GM21528 (cell line): ENCODE data around the gene CDC27.
"Not testable (repeated sequence)": the region's sequence is repeated elsewhere in the genome, so short reads cannot be mapped to it uniquely, and the experiment has no call there.

Source experiments
- ATAC-seq: cut with Tn5 transposase; IDR thresholded peaks from one replicate; pipeline ENCODE4 v1.9.1; 2021; ENCODE audit warnings: mild to moderate bottlenecking, moderate library complexity; ENCODE audit not compliant: unreplicated experiment, low FRiP score

Gene CDC27, protein sequence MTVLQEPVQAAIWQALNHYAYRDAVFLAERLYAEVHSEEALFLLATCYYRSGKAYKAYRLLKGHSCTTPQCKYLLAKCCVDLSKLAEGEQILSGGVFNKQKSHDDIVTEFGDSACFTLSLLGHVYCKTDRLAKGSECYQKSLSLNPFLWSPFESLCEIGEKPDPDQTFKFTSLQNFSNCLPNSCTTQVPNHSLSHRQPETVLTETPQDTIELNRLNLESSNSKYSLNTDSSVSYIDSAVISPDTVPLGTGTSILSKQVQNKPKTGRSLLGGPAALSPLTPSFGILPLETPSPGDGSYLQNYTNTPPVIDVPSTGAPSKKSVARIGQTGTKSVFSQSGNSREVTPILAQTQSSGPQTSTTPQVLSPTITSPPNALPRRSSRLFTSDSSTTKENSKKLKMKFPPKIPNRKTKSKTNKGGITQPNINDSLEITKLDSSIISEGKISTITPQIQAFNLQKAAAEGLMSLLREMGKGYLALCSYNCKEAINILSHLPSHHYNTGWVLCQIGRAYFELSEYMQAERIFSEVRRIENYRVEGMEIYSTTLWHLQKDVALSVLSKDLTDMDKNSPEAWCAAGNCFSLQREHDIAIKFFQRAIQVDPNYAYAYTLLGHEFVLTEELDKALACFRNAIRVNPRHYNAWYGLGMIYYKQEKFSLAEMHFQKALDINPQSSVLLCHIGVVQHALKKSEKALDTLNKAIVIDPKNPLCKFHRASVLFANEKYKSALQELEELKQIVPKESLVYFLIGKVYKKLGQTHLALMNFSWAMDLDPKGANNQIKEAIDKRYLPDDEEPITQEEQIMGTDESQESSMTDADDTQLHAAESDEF

DNA sequence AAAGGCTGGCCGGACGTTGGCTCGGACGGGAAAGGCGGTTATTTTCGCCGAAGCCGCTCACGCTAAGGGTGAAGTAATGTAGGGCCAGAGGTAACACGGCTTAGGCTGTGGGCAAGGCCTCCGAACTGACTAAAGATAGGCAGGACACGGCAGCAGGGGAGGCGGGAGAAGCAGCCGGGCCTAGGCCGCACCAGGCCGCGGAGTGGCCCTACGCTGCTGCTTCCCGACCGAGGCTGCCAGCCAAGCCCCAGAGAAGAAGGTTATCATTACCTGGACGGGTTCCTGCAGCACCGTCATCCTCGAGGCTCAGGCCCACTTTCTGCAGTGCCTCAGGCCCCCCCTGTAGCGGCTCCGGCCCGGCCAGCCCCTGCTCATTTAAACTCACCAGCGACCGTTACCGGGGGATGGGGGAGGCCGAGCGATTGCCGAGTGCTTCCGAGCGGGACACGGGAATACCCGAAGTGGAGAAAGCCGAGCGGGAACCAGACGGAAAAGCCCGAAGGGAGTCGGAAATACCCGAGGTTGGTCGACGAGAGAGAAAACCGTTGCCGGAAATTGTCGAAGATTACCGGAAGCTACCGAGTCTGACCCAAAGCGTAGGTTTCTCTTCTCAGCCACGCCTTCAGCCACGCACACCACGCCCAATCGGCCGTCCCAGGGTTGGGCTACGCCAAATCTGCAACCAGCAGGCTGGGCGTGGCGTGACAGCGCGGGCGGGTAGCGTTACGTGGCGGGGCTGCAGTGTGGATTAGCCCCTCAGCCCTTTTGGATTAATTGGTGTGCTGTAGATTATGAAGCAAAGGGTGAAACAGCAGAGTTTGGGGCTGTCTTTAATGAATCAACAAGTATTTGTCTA lies at the start of gene CDC27:
Gene CDC27, minus strand, starts transcription at position 420 of the 856 bp plus-strand sequence. Its CDS starts 123 bp downstream, at position 297.
- ATAC-seq = peak; percentile 93

DNA sequence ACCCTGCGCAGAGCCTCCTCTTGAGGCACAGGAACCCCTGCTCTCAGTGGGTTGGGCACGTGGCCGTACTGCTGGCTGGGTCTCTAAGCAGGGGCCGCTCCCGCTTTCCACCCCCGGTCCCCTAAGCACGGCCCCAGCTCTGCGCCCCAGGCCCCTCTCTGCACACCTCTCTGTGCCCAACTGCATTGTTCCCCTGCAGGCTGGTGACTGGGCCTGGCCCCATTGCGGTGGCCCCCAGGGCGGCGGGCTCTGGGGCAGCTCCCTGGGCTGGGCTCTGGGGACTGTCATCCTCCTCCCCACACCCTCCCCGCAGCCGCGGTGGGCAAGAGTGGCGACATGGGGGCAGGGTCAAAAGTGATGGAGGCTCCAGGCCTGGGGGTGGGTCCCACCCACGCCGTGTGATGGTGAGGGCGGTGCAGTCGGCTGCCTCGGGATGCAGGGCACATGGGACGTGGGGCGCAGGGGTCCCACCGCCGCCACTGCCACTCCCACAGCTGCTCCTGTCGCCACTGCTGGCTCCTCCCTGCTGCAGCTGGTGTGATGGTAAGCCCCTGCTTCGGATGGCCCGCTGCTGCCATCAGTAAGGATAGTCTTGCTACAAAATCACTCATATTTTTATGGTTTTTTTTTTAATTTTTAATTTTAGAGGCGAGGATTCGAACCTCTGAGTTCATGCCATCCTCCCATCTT lies 49.4 kb upstream of the CDC27 start:
- ATAC-seq = no peak

DNA sequence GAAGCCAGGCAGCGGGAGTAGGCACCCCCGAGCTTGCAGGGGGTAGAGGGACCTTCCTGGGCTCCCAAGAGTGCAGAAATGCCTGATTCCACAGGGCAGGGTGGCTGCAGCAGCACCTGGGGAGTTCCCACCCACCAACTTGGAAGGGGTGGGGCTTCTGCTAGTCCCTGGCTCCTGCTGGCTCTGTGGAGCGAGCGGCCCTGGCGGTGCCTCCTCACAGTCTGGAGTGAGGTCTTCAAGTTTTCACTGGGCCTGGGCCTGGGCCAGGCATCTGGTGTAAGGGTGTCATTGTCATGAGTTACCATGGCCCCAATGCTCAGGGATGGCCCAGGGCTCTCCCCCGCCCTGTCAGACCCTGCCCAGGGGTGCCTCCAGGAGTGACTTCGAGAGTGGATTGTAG lies 48.7 kb upstream of the CDC27 start:
- no peak for ATAC-seq

DNA sequence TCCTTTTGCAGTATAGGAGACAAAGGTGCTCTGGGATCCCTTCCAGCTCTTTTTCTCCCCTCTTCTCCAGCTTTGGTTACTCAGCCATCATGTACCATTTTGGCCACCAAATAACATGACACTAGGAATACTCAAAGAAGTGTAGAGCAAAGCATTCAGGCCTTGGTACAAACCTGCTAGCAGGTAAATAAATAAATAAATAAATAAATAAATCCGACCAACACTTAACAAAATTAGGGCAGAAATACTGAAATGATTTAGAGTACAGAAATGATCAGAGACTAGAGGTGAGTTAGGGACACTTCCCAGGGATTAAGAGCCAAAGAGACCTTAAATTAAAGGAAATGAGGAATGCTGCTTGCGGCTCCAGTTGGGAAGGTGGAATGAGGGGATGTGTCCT lies 46.8 kb upstream of the CDC27 start:
- no peak for ATAC-seq

DNA sequence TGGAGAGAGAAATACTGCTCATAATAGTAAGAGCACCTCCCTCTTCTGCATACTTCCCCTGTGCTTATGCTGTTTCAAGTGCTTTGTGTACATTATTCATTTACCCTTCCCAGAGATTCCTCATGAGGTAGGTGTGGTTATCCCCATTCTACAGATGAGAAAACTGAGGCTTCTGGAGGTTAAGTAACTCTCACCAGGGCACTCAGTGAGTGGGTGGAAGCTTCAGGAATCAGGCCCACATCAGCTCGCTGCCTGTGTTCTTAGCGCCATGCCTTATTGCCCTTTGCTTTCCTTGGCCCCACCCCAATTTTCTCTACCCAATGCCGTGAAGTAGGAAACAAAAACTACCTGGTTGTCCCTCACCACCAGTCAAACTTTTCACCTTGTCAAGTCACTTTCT lies 46.4 kb upstream of the CDC27 start:
- ATAC-seq = no peak

DNA sequence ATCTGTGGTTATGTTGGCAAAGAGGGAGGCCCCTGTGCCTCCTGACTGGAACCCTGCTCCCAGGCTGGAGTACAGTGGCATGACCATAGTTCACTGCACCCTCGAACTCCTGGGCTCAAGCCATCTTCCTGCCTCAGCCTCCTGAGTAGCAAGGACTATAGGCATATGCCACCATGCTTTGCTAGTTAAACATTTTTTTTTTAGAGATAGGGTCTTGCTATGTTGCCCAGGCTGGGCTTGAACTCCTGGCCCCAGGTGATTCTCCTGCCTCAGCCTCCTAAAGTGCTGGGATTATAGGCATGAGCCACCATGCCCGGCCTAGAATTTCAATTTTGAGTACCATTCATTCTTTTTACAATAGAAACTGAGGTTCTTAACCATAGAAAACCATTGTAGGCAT lies 43.4 kb upstream of the CDC27 start:
- no peak for ATAC-seq

DNA sequence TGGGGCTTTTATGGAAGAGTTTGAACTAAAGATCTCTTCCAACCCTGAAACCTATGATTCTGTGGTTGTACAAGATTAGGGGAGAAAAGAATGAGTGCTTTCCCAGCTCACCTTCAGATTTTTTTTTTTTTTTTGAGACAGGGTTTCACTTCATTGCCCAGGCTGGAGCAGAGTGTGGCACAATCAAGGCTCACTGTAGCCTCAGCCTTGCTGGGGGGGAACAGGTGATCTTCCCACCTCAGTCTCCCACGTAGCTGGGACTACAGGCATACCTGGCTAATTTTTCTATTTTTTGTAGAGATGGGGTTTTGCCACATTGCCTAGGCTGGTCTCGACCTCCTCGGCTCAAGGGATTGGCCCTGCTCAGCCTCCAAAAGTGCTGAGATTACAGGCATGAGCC lies 42.8 kb upstream of the CDC27 start:
- no peak for ATAC-seq

DNA sequence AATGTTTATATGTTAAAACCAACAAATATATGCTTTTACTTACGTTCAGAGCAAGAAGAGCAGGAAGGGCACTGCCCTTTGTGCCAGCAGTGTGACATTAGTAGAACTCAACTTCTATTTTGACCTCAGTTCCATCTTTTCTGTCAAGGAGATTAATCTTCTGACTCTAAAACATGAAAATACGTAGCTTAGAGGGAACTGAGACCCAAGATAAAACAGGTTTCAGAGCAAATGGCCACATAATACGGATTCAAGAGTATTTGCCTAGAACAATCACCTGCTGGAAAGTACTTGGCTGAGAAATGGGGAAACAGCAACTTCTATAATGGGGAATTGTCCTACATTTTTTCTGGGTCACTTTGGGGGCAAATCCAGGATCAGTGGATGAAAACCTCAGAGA lies 42.2 kb upstream of the CDC27 start:
- no peak for ATAC-seq

DNA sequence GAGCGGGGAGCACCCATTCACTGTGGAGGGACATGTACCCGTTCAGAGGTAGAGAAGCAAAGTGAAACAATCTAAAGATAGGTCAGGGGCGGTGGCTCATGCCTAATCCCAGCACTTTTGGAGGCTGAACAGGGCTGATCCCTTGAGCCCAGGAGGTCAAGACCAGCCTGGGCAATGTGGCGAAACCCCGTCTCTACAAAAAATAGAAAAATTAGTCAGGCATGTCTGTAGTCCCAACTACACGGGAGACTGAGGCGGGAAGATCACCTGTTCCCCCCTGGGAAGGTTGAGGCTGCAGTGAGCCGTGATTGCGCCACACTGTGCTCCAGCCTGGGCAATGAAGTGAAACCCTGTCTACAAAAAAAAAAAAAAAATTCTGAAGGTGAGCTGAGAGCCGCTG lies 41.8 kb upstream of the CDC27 start:
- ATAC-seq = no peak

DNA sequence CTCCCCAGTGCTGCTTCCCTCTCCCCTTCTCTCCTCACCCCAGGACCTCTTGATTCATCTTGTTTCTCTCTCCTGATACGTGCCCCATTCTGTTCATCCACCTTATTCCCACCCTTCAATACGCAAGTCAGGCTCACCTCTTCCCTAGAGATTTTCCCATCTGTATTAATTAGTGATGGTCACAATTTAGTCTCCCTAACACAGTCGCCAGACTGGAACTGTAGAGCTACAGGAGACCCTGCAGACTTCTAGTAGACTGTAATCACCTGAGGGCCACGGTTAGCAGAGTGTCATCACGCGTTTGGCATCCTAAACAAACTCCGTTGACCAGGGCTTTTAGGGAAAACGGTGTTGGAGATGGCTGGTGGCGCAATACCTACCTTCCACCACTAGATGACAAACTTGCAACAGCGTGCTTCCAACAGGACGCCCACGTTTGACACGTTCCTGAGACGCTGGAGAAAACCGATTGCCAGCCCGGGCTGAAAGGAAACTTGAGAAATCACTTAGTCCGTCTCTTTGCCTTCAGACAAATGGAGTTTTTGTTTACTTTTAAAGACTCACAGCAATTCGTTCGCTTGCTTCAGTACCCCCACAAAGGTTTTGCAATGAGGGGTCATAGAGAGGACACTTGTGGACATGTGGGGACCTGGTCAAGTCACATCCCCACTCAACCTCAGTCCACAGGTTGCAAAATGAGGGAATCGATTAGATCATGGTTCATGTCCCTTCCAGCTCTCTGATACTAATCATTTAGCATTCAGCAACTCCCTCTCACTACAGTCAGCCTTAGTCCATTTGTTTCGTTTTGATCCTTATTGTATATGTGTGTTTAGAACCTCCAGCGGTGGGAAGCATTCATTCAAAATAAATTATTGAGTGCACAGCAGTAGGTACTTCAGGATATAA lies 40.7 kb upstream of the CDC27 start:
- ATAC-seq = peak; percentile 73

DNA sequence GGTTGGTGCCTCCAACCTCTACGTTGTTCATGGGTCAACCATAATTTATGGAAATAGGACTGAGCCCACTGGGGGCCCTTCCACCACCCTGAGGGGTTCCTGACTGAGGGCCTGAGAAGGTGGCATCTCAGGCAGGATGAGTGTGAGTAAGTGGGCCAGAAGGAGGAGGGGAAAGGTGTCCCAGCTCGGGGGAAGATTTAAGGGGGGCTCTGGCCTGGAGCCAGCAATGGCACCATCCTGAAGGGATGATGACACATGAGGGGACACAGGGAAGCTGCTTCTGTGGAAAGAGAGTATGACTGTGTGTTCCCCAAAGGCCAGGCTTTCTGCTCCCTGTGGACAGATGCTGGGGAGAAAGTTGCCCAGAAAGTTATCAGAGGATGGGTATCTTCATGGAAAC lies 38.8 kb upstream of the CDC27 start:
- ATAC-seq = no peak

DNA sequence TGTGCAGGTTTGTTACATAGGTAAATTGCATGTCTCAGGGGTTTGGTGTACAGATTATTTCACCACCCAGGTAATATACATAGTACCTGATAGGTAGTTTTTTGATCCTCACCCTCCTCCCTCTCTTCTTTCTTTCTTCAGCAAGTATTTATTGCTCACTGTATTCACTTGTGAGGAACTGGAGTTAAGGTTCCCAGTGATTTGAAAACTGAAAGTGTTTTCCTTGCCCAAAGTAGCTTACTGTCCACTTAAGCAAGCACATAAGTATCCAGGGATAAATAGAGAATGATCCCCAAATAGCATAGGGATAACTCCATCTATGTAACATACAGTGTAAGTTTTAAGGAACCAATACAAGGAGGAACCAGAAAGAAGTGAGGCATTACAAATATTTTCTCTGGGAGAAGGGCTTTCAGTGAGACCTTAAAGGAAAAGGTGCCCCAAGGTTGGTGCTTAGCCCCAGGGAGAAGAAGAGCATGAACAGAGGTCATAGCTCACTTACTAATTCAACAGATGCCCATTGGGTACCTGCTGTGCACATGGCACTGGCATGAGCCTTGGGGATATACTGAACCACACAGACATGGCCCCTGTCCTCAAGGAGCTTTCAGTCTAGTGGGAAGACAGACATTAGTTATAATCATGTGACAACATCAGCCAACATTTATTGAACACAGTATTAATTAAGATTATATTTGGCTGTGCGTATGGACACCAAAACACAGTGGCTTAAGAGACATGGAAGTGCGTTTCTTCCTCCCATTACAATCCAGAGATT lies 37.0 kb upstream of the CDC27 start:
- no peak for ATAC-seq

DNA sequence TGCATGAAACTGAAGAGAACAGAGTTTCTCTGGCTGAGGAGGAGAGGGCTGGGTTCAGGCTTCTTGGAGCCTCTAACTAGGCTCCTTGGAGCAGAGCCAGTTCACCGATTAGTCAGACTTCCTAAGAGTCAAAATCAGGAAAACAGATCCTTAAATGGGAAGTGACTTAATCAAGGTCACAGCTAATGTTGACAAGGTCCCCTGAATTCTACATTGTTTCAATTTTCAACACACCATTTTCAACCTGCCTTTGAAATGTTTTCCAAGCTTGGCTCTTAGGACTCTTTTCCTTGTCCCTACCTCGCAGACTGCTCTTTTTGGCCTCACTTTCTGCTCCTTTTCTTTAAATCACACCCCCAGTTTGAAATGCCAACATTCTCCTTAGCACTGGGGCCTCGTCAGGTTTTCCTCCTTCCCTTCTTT lies 36.4 kb upstream of the CDC27 start:
- no peak for ATAC-seq

DNA sequence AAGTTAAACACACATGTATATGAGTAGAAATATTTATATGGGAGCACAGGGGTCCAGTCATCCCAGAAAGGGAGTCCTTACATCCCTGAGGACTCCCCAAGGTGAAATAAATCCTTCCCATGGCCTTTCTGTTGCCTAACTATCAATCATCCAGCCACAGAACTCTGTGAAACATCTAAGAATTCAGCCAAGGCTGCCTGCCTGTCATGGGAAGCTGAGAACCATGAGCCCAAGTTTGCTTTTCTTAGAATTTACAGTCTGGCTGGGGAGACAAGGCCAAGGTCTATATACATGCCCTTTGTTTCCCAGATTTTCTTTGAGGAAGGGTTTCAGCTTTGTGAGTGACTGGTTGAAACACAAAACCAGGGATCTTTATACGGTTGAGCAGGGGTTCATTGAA lies 35.9 kb upstream of the CDC27 start:
- ATAC-seq = no peak

DNA sequence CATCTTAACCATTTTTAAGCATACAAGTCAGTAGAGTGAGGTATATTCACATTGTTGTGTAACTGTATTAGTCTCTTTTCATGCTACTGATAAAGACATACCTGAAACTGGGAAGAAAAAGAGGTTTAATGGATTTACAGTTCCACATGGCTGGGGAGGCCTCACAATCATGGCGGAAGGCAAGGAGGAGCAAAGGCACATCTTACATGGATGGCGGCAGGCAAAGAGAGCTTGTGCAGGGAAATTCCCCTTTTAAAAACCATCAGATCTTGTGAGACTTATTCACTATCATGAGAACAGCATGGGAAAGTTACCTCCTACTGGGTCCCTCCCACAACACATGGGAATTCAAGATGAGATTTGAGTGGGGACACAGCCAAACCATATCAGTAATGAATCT lies 35.0 kb upstream of the CDC27 start:
- ATAC-seq = not testable (repeated sequence)

DNA sequence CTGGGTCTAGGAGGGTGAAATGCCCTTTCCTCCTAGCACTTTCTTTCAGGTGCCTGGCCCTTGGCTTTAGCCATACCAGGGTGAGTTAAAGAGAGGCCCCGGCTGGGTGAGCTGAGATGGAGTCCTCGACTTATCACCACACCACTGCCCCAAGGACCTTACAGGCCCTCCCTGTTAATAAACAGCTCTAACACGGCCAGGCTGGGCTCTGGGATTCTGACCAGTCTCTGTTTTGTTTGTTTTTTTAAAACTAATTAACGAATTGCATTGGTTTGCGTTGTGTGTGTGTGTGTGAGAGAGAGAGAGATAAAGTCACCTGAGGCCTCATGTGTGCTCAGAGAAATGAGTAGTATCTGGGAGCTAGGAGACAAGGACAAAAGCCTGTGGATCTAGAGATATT lies 34.4 kb upstream of the CDC27 start:
- no peak for ATAC-seq

DNA sequence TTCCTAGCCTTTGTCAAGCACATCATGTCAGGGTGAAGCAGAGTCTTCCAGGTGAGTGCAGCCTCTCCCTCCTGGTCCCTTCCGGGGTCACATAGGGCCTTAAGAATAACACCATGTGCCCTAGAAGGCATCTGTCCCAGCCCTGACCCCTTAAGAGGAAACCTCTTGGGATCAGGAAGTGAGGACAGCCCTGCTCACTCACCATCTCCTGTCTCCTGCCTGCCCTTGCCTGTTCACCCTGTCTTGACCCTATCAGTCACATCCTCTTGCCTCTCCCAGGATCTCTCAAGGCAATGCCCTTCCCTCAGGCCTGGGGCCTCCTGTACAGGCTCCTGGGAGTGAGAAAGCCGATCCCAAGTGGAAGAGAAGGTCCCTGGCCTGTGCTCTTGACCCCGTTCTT lies 33.9 kb upstream of the CDC27 start:
- no peak for ATAC-seq

DNA sequence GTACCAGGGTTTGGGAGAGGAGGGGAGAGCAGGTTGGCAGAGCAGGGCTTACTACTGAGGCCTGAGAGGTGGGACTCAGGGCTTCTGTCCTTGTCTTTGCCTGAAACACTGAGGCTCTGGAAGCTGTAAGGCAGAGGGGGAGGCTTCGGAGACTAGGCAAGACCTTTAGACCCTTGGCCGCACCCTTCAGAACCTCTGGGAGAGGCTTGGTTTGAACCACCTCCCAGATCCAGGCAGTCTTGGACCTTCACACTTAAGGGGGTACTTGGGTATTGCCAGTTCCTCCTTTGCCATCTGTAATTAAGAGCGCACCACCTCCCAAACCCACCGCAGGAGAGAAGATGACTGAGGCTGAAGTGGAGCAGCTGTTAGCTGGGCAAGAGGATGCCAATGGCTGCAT lies 33.0 kb upstream of the CDC27 start:
- no peak for ATAC-seq

DNA sequence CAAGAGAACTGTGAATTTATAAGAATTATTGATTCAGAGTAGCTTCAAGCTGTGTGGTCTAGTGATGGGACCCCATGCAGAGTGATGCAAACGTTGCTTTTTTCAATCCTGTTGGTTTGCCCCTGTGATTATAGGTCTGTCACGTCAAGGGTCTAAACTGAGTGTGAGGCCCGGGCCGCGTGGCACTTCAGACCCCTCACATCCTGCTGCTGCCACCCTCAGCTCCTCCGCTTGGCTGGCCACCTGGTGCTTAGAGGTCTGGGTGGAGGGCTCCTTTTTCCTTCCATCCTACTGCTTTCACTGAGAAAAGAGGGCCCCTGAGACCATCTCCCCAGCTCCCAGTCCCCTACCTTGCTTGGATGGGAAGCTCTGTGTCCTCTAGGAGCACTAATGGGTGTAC lies 32.1 kb upstream of the CDC27 start:
- no peak for ATAC-seq
